ACHN (cell line): ENCODE data around the gene SLC25A29.

Source experiments
- DNase-seq: peaks from one replicate; pipeline ENCODE4 v3.0.0-alpha.2; 2015
- in situ Hi-C: cut with HindIII; loops from 2 replicates; pipeline ENCODE4 v1.10.0; 2017; ENCODE audit warnings: low sequenced_read_pairs, low pct_ligation_motif_present, low pct_unique_long_range_greater_than_20kb

Gene SLC25A29

DNA sequence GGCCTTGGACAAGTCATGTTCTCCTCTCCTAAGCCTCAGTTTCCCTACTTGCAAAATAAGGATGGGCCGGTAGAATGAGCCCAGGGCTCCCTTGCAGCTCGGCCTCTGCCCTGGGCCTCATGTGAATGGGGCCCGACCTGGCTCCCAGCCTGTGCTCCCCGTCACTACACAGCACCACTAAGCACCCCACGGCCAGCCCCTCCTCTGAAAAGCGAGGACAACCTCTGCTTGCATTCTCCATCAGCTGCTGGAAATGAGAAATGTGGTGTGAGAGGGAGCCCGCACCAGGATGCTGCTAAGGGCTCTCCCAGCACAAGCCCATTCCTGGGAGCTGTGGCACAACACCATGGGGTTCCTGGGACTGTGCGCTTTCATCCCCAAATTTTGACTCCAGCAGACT, 27.1 kb upstream of the SLC25A29 start:
- DNase-seq = no peak
- in situ Hi-C loops = no loop called here

DNA sequence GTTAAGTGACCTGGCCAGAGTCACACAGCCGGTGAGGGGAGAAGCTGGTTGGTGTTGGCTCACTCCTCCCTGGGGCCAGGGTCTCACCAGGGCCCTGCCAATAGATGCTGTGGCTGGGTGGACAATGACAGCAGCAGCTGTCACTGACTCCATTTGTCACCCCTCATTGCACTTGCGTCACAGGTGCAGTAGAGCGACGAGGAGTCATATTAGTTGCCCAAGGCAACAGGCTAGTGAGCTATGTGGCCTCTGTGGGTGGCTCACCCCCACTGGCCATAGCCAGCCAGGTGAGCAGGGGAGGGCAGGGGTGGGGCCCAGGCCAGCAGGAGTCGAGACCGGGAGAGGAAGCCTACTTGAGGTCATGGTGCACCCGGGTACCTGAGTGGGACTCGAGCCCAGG, 26.6 kb upstream of the SLC25A29 start:
- no peak for DNase-seq
- in situ Hi-C loops = no loop called here

DNA sequence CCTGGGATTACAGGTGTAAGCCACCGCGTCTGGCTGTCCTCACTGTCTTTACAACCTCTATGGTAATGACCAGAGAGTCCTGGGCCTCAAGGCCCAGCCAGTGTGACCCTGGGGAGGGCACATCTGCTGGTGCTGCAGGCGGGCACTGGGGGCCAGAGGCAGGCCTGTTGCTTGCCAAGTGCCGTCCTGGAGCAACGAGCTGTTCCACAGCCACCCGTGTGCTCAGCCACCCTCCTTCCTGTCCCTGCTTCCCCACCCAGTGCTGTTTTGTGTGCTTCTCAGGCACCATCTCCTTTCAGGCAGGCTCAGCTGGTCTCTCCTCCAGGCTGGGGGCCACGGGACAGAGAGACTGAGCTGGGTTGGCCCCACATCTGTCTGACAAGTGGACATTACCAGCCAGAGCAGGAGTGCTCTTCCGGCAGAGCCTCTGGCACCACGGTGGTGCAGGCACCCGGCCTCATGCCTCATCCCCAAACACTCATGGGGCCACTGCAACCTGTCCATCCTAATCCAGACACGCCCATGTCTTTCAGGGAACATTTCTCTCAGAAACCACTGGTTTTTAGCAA, 25.9 kb upstream of the SLC25A29 start:
- no peak for DNase-seq
- in situ Hi-C loops = no loop called here

DNA sequence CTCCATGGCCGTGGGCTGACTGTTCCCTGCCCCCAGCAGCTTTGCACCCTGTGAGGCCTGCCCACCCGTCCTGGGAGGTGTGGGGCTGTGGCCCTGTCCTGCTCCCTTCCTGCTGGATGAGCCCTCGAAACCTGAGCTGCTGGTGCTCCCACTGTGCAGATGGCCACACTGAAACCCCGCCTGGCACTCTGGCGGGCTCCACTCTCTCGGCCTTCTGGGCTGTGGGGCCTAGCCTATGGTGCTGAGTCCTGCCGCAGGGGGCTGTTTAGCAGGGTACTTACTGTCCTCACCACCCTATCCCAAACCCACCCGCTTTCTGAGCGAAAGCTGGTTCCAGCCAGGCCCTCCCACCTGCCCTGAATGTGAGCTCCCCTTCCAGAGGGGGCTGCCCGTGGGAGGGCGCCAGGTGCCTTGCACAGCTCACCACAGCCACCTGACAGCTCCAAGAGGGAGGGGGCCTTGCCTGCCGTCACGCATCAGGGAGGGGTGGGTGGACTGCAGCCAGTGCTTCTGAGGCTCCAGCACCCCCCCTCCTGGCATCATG, 24.2 kb upstream of the SLC25A29 start:
- in situ Hi-C loops = no loop called here
- DNase-seq = no peak

DNA sequence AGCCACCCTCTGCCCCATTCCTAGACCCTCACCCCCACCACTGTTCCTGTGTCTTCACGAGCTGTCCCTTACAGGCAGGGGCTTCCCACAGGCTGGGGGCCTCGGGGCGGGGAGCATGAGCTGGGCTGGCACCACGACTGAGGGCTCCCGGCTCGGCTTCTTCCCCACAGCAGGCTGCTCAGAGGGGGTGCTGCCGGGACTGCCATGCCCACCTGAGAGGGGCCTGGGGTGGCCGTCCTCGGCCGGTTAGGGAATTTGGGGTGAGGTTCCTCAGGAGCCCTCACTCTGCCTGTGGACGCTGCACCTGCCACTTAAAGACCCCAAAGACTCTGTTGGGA, 23.7 kb upstream of the SLC25A29 start:
- in situ Hi-C loops = no loop called here
- DNase-seq = no peak

DNA sequence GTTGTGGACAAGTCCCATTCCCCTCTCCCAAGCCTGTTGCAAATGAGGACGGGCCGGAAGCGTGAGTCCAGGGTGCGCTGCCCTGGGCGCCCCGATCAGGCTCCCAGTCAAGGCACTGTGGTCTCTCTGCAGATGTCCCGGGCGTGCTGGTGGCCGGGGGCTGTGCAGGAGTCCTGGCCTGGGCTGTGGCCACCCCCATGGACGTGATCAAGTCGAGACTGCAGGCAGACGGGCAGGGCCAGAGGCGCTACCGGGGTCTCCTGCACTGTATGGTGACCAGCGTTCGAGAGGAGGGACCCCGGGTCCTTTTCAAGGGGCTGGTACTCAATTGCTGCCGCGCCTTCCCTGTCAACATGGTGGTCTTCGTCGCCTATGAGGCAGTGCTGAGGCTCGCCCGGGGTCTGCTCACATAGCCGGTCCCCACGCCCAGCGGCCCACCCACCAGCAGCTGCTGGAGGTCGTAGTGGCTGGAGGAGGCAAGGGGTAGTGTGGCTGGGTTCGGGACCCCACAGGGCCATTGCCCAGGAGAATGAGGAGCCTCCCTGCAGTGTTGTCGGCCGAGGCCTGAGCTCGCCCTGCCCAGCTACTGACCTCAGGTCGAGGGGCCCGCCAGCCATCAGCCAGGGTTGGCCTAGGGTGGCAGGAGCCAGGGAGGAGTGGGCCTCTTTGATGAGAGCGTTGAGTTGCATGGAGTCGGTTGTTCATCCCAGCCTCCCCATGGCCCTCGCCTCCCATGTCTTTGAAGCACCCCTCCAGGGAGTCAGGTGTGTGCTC, 23.2 kb upstream of the SLC25A29 start:
- no peak for DNase-seq
- in situ Hi-C loops = no loop called here

DNA sequence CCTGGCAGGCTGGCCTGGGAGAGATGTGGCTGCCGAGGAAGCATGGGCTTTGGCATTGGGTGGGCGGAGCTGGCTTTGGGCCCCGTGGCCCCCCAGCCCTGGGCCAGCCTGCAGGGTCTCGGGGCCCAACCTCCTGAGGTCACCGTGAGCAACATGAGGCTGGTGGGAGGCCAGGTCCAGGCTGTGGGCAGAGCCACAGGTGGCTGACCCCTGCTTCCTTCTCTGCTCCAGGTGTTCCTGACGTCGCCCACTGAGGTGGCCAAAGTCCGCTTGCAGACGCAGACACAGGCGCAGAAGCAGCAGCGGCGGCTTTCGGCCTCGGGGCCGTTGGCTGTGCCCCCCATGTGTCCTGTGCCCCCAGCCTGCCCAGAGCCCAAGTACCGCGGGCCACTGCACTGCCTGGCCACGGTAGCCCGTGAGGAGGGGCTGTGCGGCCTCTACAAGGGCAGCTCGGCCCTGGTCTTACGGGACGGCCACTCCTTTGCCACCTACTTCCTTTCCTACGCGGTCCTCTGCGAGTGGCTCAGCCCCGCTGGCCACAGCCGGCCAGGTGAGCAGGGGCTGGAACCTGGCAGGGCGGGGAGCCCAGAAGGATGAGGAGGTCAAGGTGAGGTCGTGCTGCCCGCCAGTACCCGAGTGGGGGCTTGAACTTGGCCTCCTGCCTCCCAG, 22.4 kb upstream of the SLC25A29 start:
- no peak for DNase-seq
- in situ Hi-C loops = no loop called here

DNA sequence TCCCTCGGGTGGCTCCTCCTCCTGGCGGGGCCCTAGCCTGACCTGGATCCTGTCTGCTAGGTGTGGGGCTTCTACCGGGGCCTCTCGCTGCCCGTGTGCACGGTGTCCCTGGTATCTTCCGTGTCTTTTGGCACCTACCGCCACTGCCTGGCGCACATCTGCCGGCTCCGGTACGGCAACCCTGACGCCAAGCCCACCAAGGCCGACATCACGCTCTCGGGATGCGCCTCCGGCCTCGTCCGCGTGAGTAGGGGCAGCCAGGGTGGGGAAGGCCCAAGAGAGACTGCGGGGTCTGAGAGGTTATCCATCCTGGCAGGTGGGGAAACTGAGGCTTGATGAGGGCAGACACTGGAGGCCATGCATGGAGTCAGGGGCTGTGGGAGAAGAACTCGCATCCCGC, 20.9 kb upstream of the SLC25A29 start:
- DNase-seq = no peak
- in situ Hi-C loops = no loop called here

DNA sequence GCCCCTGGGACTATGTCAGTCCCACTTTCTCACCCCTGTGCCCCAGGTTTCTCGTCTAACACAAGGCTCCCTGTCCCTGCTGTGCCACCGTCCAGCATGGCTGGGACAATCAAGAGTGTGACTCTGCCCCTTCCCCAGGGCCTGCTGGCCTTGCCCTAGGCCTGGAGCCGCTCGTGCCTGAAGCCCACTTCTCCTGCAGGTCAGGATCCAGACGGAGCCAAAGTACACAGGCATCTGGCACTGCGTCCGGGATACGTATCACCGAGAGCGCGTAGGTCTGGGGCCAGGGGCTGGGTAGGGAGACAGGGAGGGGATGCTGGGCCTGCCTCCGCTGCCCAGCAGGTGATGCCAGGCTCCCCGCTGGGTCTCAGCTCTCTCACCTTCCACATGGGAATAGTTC, 19.7 kb upstream of the SLC25A29 start:
- in situ Hi-C loops = no loop called here
- DNase-seq = no peak

DNA sequence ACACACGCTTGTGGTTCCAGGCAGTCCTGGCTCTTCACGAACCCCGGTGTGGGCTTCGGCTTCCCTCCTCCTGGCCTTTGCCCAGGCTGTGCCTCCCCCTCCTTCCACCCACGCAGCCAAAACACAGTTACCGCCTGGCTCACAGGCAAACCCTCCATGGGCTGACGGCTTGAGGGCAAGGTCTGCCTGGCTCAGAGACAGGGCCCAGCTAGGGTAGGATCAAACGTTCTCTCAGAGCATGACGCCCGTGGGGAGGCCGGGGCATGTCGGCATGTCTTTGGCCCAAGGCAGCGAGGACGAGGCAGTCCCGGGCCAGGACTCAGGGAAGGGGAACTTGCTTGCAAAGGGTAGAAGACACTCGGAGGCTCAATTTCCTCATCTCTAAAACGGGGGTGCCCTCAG, 19.0 kb upstream of the SLC25A29 start:
- no peak for DNase-seq
- in situ Hi-C loops = no loop called here

DNA sequence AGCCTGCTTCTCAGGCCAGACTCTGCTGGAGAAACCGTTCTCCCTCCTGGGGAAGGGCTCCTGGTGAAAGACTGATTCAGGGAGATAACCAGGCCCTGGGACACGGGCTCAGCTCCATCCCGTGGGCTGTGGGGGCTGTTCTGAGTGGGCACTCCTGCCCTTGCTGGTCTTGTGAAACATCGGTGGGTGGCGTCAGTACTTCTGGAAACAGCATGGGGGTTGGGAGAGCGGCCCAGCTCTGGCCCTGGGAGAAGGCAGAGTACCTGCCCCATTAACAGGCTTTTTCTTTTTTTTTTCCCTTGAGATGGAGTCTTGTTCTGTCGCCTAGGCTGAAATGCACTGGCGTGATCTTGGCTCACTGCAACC, 17.7 kb upstream of the SLC25A29 start:
- DNase-seq = no peak
- in situ Hi-C loops = no loop called here

DNA sequence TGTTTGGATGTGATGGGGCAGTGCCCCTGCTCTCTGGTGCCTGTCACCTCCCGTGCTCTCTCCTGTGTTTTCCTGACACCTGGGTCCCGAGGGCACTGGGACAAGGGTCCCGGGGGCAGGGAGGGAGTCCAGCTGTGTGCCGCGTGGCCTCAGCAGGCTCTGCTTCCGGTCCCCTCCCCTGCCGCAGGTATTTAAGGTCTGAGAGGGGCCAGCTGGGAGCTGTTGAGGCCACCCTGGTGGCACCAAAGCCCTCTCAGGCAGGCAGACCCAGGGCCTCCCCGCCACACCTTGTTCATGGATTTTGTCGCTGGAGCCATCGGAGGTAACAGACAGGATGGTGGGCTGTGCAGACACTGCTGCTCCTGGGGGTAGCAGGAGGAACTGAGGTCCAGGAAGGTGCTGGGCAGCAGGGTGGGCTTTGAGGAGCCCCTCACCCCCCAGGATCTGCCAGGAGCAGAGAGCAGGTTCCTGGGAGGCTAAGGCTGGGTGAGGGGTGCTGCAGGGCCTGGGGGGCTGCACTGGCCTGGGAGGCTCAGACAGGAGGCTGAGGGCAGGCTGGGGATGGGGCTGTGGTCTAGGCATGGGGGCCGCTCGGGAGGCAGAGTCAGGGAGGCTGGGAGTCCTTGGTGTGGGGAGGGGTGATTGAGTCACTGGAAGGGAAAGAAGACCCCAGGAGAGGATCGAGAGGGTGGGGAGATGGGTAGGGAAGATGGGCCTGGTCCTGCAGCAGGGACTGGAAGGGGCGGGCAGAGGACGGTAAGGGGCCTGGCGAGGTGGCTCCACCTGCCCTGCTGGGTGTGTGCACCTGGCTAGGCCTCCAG, 17.1 kb upstream of the SLC25A29 start, which contains the start of gene SLC25A47:
TSS of gene SLC25A47 (plus strand) at position 219 of the 821 bp plus-strand sequence. CDS start at position 295, 76 bp downstream.
- in situ Hi-C loops = no loop called here
- DNase-seq = no peak

DNA sequence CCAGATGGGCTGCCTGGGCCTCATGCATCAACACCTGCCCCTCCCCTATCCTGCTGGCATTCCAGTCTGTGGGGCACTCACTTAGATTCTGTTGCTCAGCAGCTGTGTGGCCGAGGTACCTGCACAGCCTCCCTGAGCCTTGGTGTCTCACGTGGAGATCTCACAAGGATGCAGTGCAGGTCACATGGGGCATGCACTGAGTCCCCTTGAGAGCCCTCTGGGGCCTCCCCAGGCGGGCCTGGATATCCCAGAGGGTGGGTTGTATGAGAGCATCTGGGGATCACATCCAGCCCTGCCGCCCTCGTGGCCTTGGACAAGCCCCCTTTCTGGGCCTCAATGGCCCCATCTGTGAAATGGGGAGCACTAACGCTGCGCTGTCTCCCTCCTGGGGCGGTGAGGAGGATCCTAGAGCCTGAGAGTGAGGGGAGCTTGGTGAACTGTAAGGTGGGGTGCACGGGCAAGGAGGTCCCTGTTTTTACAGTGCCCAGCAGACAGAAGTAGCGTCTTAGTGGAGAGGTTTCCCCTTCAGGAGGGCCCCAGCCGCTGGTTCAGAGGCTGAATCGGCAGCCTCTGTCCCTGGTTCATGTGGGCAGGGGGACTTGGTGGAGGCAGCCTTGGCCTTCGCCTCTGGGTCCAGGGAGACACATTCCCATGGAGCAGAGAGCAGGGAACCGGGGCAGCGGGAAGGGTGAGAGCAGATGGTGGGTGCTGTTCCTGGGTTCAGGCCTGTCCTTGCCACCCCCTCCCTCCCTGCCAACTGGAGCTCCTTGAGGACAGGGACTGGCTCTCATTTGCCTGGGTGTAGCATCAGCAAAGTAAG, 16.1 kb upstream of the SLC25A29 start:
- in situ Hi-C loops = no loop called here
- DNase-seq = no peak

DNA sequence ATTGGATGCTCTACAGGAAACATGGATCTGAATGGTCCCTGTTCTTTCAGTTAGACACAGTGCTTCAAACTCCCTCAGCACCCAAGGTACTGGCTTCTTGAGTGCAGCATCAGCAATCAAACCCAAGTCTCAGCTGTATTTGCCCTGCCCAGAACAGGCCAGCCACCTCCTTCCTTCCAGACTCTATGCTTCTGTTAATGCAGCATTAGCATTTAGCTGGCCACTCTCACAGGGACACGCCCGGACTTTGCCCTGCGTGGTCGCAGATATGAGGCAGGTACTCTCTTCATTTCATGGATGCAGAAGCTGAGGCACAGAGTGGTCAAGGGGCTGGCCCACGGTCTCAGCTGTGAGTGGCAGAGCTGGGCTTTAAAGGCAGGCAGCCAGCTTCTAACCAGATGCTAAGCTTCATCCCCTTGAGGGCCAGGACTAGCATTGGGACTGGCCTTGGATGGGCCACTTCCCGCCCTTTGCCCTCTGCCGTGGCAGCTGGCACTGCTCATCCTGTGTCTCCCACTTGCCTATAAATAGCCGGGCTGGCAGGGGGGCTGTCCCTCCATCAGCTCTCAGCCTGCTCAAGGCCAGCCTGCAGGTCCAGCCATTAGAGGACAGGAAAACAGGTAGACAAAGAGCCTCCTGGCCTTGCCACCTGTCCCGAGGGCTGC, 15.4 kb upstream of the SLC25A29 start:
- DNase-seq = no peak
- in situ Hi-C loops = no loop called here

DNA sequence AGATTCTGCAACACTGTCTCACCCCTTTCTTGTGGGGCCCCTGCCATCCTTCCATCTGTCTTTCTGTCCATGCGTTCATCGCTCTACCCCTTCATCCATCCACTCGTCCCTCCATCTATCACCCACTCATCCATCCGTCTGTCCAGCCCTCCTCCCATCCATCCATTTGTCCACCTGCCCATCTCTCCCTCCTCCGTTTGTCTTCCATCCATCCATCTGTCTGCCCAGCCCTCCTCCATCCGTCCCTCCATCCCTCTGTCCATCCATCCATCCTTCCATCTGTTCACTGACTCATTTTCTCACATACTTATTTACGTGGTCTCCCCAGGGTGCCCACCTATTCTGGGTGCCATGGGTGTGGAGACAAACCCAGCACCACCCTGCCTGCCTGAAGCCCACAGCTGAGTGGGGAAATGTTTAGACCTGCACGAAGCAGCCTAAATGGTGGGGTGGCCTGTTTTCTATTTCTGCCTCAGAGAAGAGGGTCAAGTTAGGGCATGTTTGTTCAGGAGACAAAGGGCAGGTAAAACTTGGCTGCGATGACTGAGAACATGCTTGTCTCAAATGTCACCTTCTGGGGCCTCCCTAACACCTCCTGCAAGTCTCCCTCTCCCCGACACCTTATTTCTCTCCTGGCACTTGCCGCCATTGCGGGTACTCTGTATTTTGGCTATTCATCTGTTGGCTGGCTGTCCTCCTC, 14.1 kb upstream of the SLC25A29 start:
- DNase-seq = no peak
- in situ Hi-C loops = no loop called here

DNA sequence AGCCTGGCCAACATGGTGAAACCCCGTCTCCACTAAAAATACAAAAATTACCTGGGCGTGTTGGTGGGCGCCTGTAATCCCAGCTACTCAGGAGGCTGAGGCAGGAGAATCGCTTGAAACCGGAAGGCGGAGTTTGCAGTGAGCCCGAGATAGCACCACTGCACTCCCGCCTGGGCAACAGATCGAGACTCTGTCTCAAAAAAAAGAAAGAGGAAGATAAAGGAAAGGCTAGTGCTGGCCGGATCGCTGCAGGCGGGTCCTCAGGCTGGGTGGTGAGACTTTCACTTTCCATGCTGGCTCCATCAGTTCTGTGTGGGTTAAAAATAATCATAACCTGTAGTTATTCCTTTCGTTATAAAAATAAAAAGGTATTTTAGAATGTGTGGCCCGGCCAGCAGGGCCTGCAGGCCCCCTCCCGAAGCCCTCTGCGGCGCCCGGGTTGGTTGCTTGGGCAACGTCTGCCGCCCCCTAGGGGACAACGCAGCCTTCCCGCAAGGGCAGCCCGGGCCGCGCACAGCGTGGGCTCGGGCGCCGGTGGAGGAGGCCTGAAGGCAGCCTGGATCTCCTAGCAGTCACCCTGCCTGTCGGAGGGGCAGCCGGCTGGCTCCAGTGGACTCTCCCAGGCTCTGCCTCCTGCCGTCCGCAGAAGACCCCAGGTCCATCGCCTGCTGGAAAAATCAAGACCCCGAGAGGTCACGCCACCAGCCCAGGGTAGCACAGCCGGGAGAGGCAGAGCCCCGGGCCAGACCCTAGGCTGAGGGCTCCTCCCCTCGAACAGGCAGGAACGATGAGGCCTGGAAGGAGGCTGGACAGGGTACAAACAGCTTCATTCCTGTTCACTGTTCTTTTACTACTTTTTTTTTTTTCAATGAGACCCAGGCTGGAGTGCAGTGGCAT, 11.9 kb upstream of the SLC25A29 start:
- no peak for DNase-seq
- in situ Hi-C loops = no loop called here
